ENCODE results near the gene LCE1D. TPM values are rescaled to one million over a fixed set of nuclear protein-coding genes. Genes with fewer than 3 reads are reported as not detected.

The LCE1D gene
- total and polyA plus RNA-seq, 4 donors, result not detected

DNA sequence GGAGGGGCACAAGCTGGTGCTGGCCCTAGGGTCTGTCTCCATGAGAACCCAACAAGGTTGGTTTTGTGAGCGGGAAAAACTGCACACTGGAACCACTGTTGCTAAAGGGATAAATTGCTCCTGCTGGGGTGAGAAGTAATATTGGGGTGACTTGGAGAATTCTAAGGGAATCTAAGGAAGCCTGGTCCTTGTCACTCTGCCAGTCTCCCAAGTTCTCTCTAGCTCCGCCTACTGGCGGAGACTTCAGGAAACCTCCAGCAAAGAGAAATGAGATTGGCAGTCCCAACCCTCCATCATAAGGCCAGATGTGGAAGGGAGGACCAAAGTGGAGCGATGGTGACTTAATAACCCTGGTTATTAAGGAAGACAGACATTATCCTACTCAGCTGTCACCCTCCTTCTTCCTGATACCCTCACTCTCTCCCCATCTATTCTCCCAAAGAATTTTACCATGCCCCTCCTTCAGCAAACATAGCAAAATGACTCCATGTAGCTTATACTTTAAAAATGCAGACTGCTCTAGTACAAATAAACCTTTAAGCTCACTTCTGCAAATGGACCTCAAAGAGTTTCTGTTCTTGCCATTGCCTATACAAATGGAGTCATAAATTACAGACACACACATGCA lies 18.9 kb upstream of the LCE1D start:
- no peak overlapping the region for H3K4me3 ChIP-seq
- WGBS, 2 donors, result 57 to 58% methylated on average over 4 of the region's 4 CpGs

DNA sequence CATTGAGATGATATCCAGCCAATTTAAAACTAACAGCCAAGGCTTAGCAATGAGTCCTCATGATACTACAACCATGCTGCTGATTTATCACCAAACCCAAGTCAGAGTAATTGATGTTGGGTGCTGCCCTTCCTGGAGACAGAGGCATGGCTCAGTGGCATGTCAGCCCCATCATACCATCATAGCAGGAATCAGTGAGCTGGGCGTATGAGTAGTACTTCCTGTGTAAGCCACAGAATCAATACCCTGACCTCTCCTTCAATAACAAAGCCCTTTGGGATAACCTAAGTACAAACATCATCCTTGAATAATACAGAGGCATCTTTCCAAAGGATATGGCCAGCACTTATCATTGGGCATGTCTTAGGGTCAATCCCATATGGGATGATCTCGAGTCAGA lies 13.4 kb upstream of the LCE1D start:
- no peak overlapping the region for H3K4me3 ChIP-seq
- no peak overlapping the region for H3K9ac ChIP-seq (ENCODE audit: insufficient read depth in 1 of 2, low read length in 2 of 2)
- no peak overlapping the region for H3K27ac ChIP-seq (ENCODE audit: low read depth in 1 of 2, low read length in 1 of 2)
- DNase-seq (no peak), ATAC-seq (ENCODE audit: insufficient read depth, low FRiP score) (no peak)
- no peaks in the 10 kb centered on the region for H3K9me3 ChIP-seq (ENCODE audit: control insufficient read depth in 4 of 4, insufficient read depth in 3 of 4, low read length in 3 of 4)
- H3K4me1 ChIP-seq (ENCODE audit: control insufficient read depth in 5 of 5, insufficient read depth in 5 of 5, low read length in 5 of 5), result peaks cover 0 to 2% (median 0%) of the 10 kb centered on the region in 5 donors
- H3K27me3 ChIP-seq (ENCODE audit: control insufficient read depth in 3 of 3, insufficient read depth in 3 of 3, low read length in 2 of 3), result peaks cover 0 to 3% (median 2%) of the 10 kb centered on the region in 3 donors
- 62 to 65% methylated on average over 2 of the region's 2 CpGs for WGBS, 2 donors
- no peaks in the 10 kb centered on the region for H3K36me3 ChIP-seq (ENCODE audit: control insufficient read depth in 4 of 4, insufficient read depth in 4 of 4, low read length in 4 of 4)
- TF ChIP-seq, protein P1, sequence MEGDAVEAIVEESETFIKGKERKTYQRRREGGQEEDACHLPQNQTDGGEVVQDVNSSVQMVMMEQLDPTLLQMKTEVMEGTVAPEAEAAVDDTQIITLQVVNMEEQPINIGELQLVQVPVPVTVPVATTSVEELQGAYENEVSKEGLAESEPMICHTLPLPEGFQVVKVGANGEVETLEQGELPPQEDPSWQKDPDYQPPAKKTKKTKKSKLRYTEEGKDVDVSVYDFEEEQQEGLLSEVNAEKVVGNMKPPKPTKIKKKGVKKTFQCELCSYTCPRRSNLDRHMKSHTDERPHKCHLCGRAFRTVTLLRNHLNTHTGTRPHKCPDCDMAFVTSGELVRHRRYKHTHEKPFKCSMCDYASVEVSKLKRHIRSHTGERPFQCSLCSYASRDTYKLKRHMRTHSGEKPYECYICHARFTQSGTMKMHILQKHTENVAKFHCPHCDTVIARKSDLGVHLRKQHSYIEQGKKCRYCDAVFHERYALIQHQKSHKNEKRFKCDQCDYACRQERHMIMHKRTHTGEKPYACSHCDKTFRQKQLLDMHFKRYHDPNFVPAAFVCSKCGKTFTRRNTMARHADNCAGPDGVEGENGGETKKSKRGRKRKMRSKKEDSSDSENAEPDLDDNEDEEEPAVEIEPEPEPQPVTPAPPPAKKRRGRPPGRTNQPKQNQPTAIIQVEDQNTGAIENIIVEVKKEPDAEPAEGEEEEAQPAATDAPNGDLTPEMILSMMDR (IDR thresholded peaks at IDR 0.05; ENCODE audit: control extremely low read depth, extremely low read depth), result no peak

More for the DNA sequence above, 18.9 kb upstream of the LCE1D start:
- TF ChIP-seq, protein P1 (IDR thresholded peaks at IDR 0.05; ENCODE audit: control extremely low read depth, extremely low read depth), result no peak
- Histone ChIP-seq H3K9ac (ENCODE audit: insufficient read depth in 1 of 2, low read length in 2 of 2) (no peak overlapping the region), H3K9me3 (ENCODE audit: control insufficient read depth in 4 of 4, insufficient read depth in 3 of 4, low read length in 3 of 4) (no peaks in the 10 kb centered on the region), H3K27ac (ENCODE audit: low read depth in 1 of 2, low read length in 1 of 2) (no peak overlapping the region), H3K4me1 (ENCODE audit: control insufficient read depth in 5 of 5, insufficient read depth in 5 of 5, low read length in 5 of 5) (no peaks in the 10 kb centered on the region), H3K27me3 (ENCODE audit: control insufficient read depth in 3 of 3, insufficient read depth in 3 of 3, low read length in 2 of 3) (no peaks in the 10 kb centered on the region), H3K36me3 (ENCODE audit: control insufficient read depth in 4 of 4, insufficient read depth in 4 of 4, low read length in 4 of 4) (no peaks in the 10 kb centered on the region)
- no peak for ATAC-seq (ENCODE audit: insufficient read depth, low FRiP score)
- DNase-seq, result no peak

DNA sequence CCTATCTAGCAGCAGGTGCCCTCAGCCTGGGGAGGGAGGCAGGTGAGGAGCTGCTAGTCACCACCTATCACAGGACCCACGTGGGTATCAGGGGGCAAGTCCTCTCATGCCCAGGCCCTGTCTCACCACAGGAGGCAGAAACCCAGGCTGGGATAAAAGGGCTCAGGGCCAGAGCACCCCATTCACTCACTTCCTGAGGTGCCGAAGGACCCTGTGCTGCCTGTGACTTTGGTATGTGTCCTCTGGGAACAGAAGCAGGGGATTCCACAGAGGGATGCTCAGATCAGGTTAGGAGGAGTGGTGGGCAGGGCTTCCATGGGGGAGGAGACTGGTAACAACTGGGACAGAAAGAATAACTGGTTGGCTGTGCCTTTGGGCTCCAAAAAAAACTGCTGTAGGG lies 10.4 kb upstream of the LCE1D start, which contains the start of gene LCE1E:
Gene LCE1E (plus strand): TSS at position 181 of the 400 bp plus-strand sequence. CDS start 1,043 bp downstream, outside the sequence.
- Histone ChIP-seq H3K36me3 (ENCODE audit: control insufficient read depth in 4 of 4, insufficient read depth in 4 of 4, low read length in 4 of 4) (no peaks in the 10 kb centered on the region), H3K4me3 (no peak within 1 kb of the TSS), H3K9me3 (ENCODE audit: control insufficient read depth in 4 of 4, insufficient read depth in 3 of 4, low read length in 3 of 4) (no peaks in the 10 kb centered on the region), H3K27me3 (ENCODE audit: control insufficient read depth in 3 of 3, insufficient read depth in 3 of 3, low read length in 2 of 3) (peaks cover 0 to 3% (median 2%) of the 10 kb centered on the region in 3 donors), H3K9ac (ENCODE audit: insufficient read depth in 1 of 2, low read length in 2 of 2) (no peak within 1 kb of the TSS), H3K4me1 (ENCODE audit: control insufficient read depth in 5 of 5, insufficient read depth in 5 of 5, low read length in 5 of 5) (peaks cover 0 to 2% (median 0%) of the 10 kb centered on the region in 5 donors), H3K27ac (ENCODE audit: low read depth in 1 of 2, low read length in 1 of 2) (no peak within 1 kb of the TSS)
- TF ChIP-seq, protein P1 (IDR thresholded peaks at IDR 0.05; ENCODE audit: control extremely low read depth, extremely low read depth), result no peak
- ATAC-seq (ENCODE audit: insufficient read depth, low FRiP score), result no peak
- WGBS, 2 donors, result 28 to 37% methylated on average over 2 of the region's 2 CpGs
- DNase-seq, result no peak
